Measurements from ENCODE around the gene CD2BP2. TPM values are rescaled to one million over a fixed set of nuclear protein-coding genes. Genes with fewer than 3 reads are reported as not detected.

The CD2BP2 gene
- total RNA-seq, 1 donor from 2014 or later = 34.6 TPM

- peak; percentile 91 for DNase-seq (ENCODE audit: low read depth, low spot score)
These were observed 23.4 kb upstream of the CD2BP2 start for GRCh38 chr16:30378236-30379157.

- DNase-seq (ENCODE audit: low read depth, low spot score) = peak; percentile 76
These were observed 22.7 kb upstream of the CD2BP2 start for GRCh38 chr16:30377812-30378235.

DNA sequence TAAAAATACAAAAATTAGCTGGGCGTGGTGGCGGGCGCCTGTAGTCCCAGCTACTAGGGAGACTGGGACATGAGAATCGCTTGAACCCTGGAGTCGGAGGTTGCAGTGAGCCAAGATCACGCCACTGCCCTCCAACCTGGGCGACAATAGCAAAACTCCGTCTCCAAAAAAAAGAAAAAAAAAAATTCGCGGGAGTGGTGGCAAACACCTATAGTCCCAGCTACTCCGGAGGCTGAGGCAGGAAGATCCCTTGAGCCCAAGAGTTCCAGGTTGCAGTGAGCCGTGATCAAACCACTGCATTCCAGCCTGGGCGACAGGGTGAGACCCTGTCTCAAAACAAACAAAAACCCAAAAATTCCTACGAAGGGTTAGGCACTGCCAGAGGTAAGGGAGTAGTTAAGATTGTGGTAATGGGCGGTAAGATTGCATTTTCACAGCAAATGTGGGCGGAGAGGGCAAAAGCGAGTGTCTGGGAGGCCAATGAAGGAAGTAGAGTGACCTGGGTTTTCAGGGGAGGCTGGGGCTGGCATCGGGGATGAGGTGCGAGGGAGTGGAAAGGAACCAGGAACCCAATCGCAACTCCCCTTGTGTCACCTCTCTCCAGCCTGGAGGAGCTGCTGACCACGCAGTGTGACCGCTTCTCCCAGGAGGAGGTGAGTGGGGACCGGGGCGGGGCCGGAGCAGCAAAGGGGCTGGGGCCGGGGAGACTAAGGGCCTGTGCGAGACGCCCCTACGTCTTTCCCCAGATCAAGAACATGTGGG lies 22.1 kb upstream of the CD2BP2 start:
- no peak for DNase-seq (ENCODE audit: low read depth, low spot score)

GRCh38 chr16:30376461-30376902 lies 21.4 kb upstream of the CD2BP2 start:
- no peak for DNase-seq (ENCODE audit: low read depth, low spot score)

GRCh38 chr16:30375864-30376263 lies 20.8 kb upstream of the CD2BP2 start:
- no peak for DNase-seq (ENCODE audit: low read depth, low spot score)

DNA sequence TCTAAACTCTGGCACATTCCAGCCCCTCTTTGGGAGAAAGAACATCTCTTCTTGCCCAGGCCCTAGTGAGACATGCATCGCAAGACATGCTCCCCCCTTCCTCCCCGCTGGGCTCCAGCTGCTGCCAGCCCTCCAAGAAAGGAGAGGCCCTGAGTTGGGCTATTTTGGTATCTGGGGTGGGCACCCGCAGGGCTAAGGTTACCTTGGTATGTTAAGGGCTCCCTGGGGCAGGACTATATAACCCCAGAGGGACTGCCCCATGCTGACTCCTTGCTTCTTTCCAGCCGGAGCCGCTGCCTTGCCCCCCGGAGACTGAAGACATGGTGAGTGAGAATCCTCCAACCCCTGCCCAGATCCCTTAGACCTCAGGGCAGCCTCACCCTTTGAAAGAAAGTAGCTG lies 19.4 kb upstream of the CD2BP2 start, which contains the start of gene MYL11:
Gene MYL11, plus strand, starts transcription at position 265 of the 400 bp plus-strand sequence. Its CDS starts 56 bp downstream, at position 321.
- DNase-seq (ENCODE audit: low read depth, low spot score) = no peak

- DNase-seq (ENCODE audit: low read depth, low spot score) = no peak
These were observed 17.6 kb upstream of the CD2BP2 start for GRCh38 chr16:30372725-30373124.

GRCh38 chr16:30372038-30372712 lies 17.1 kb upstream of the CD2BP2 start:
- no peak for DNase-seq (ENCODE audit: low read depth, low spot score)

DNA sequence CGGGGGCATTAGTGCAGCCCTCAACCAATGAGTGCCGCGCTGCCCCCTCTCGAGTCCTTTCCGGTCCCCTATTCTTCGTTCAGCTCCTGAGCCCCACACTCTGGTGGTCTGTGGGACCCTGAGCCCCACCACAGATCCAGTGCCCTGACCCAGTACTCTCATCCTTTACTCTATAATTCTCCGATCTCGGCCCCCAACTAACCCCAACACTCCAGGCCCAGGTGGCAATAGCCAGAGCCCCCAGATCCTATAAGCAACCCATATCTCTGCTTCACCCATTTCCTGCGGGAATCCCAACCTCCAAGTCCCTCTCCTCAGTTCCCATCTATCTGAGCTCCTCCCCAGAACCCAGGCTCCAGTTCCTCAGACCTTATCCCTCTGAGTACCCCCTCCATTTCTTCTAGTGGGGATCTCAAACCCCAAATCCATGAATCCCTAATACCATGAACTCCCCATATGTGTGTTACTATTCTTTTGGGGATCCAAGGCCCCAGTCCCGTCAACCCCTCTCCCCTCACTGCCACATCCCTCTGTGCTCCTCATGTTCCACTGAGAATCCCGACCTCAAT lies 16.2 kb upstream of the CD2BP2 start:
- DNase-seq (ENCODE audit: low read depth, low spot score) = no peak

GRCh38 chr16:30370456-30371247 lies 15.5 kb upstream of the CD2BP2 start, which contains the start of gene TBC1D10B:
Gene TBC1D10B (minus strand): TSS chr16:30370494. CDS start chr16:30370183, 311 bp downstream.
- peak; percentile 100 for DNase-seq (ENCODE audit: low read depth, low spot score)

DNA sequence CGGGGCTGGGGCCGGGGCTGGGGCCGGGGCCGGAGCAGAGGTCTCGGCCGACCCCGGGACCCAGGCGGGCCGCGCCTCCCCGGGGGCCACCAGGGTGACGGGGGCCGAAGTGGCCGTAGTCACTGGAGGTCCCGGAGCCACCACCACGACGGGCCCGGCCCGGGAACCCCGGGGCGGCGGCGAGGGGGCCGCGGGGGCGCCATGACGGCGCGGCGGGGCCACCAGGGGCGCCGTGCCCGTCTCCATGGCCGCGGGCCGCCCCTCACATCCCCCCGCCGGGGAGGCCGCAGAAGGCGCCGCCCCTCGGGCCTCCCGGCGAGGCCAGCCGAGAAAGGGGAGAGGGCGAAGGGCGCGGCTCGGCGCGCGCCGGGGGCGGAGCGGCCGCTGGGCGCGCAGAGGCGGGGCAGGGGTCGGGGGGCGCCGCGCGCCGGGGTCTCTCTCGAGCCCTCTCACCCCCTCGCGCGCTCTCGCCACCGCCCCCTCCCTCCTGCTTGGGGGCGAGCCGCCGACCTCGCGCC lies 14.9 kb upstream of the CD2BP2 start:
- no peak for DNase-seq (ENCODE audit: low read depth, low spot score)

DNA sequence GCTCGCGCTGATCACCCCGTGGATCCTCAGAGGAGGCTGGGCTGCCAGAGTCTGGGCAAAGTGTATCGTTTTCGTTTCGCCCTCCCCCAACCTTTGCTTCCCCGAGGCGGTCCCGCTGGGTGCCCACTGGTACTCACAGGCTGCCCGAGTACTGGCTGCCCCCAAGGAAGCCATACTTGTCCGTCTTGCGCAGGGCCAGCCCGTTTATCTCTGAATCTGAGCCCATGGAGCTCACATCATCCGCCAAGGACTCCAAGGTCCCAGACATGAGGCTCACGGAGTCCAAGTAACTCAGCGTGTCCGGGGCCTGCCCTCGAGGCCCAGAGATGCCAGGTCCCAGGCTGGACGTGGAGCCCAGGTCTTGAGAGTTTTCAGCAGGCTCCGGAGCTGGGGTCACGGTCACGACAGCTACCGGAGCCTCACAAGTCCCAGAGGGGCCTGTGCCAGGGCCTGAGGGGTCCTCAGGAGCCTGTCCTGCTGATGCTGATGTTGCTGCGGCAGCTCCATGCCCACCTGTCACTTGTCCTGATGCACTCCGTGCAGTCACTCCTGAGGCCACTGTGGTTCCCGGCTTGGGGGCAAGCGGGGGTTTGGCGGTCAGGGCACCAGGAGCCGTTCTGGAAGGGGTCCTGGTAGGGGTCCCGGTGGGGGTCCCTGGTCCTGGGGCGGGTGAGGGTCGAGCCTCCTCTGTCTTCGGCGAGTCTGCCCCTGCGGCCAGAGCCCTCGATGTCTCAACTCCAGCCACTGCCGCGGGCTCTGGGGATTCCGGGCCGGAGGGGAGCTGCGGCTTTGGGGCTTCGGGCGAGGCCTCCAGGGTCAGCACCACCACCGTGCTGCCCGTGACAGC lies 14.2 kb upstream of the CD2BP2 start:
- DNase-seq (ENCODE audit: low read depth, low spot score) = no peak

GRCh38 chr16:30368792-30369090 lies 13.6 kb upstream of the CD2BP2 start:
- no peak for DNase-seq (ENCODE audit: low read depth, low spot score)

GRCh38 chr16:30368122-30368791 lies 13.1 kb upstream of the CD2BP2 start:
- no peak for DNase-seq (ENCODE audit: low read depth, low spot score)

DNA sequence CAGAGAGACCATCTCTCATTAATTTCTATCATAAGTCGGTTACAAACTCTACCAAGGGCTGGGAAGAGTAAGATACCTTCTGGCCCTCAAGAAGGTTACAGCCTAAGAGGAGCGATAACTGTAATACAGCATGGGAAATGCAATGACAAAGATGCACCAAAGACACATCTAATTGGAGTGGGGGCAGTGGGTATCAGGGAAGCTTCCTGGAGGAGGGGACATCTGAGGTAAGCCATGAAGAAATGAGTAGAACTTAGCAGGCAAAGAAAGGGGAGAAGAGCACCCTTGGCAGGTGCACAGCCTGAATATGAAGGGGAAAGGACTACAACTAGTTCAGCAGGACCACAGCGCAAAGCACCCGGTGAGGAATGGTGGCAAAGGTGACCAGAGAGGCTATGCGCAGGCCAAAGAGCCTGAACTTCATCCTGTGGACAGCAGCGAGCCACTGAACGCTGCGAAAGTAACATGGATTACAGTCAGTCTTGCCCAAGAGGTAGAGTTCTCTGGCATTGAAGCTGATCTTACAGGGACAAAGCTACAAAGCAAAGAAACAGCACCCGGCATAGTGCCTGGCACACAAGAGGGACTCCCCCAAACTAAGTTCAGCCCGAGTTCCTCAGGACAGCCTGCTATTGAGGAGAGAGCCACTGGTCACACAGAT lies 12.4 kb upstream of the CD2BP2 start:
- DNase-seq (ENCODE audit: low read depth, low spot score) = no peak

GRCh38 chr16:30366511-30366910 lies 11.4 kb upstream of the CD2BP2 start:
- no peak for DNase-seq (ENCODE audit: low read depth, low spot score)

DNA sequence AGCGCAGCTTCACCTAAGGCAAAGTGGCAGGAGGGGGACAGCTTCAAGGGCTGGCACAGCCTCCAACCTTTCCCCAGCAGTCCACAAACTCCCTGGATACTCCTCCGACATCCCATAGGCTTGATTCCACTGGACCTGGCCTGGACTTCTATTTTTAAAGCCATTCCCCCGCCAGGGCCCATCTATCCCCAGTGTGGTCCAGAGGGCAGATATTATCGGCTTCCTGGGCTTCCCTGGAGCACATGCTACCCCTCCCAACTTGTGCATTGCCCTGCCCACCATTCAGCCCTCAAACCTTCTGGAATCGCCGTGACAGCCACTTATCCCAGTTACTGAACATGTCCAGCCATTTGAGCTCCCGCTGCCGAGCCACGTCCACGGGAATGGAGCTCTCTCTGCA lies 10.1 kb upstream of the CD2BP2 start:
- DNase-seq (ENCODE audit: low read depth, low spot score) = no peak

- no peak for DNase-seq (ENCODE audit: low read depth, low spot score)
These were observed 6.1 kb upstream of the CD2BP2 start for GRCh38 chr16:30361180-30361579.

- no peak for DNase-seq (ENCODE audit: low read depth, low spot score)
These were observed 4.7 kb upstream of the CD2BP2 start for GRCh38 chr16:30359871-30360170.

All from pulmonary artery endothelial cell (primary cell).